Esophagus muscularis mucosa (tissue), 3 donors: ENCODE data around the gene SH2D3A.

Experiments used
- CTCF ChIP-seq, 3 experiments: fragments of 200-600 bp in 2 of 3; fragments of 450-650 bp in 1 of 3; sonication (generic) in 2 of 3; IDR thresholded peaks; one replicate each; pipeline ENCODE4 v1.5.1; 2017 to 2019; ENCODE audit warnings: antibody characterized with exemption in 3 of 3, mild to moderate bottlenecking in 2 of 3, moderate library complexity in 1 of 3
- POLR2A ChIP-seq: fragments of 450-650 bp; IDR thresholded peaks from one replicate; pipeline ENCODE4 v1.6.1; 2017; ENCODE audit warnings: antibody characterized with exemption, moderate library complexity, mild to moderate bottlenecking, low read depth

- no peak for TF ChIP-seq CTCF (IDR thresholded peaks at IDR 0.05)
- TF ChIP-seq POLR2A = no peak
Observed at GRCh38 chr19:6730941-6731670, 36.1 kb downstream of the SH2D3A start.
